GM12801 (cell line): ENCODE results near the gene NOC4L.

ENCODE experiments used
- TF ChIP-seq, protein P1 (sequence below): IDR thresholded peaks from one replicate; pipeline ENCODE4 v1.5.1; 2011; ENCODE audit warnings: control low read depth; ENCODE audit not compliant: insufficient read length; ENCODE audit errors: extremely low read depth

NOC4L gene

DNA sequence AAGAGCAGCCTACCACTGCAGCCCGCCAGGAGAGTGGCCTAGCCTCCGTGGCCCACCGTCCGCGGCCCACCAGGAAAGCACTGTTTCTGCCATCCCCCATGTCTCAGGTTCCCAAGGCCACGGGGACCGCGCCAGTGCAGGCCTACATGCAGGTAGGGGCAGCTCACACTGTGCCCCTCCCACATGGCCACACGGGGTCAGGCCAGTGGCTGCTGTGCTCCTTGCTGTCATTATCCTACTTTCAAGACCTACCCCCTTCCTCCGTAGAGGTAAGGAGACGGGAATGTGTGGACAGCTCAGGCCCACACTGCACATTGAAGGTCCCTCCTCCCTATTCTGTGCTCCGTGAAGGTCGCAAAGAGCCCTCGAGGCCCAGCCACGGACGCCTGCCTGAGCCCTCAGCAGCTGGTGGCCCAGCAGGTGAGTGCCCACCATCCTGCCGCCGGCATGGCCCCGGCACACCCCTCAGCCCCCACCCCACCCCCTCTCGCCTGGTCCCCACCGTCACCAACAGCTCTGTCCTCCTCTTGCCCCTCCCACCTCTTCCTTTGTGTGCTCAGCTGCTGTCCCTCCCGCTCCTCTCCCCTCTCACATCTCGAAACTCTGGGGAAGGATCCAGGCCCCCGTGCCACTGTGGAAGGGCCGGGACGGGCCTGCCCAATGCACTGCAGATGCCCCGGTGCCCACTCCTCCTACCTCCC, 10.2 kb upstream of the NOC4L start:
- TF ChIP-seq, protein P1, sequence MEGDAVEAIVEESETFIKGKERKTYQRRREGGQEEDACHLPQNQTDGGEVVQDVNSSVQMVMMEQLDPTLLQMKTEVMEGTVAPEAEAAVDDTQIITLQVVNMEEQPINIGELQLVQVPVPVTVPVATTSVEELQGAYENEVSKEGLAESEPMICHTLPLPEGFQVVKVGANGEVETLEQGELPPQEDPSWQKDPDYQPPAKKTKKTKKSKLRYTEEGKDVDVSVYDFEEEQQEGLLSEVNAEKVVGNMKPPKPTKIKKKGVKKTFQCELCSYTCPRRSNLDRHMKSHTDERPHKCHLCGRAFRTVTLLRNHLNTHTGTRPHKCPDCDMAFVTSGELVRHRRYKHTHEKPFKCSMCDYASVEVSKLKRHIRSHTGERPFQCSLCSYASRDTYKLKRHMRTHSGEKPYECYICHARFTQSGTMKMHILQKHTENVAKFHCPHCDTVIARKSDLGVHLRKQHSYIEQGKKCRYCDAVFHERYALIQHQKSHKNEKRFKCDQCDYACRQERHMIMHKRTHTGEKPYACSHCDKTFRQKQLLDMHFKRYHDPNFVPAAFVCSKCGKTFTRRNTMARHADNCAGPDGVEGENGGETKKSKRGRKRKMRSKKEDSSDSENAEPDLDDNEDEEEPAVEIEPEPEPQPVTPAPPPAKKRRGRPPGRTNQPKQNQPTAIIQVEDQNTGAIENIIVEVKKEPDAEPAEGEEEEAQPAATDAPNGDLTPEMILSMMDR = no peak

DNA sequence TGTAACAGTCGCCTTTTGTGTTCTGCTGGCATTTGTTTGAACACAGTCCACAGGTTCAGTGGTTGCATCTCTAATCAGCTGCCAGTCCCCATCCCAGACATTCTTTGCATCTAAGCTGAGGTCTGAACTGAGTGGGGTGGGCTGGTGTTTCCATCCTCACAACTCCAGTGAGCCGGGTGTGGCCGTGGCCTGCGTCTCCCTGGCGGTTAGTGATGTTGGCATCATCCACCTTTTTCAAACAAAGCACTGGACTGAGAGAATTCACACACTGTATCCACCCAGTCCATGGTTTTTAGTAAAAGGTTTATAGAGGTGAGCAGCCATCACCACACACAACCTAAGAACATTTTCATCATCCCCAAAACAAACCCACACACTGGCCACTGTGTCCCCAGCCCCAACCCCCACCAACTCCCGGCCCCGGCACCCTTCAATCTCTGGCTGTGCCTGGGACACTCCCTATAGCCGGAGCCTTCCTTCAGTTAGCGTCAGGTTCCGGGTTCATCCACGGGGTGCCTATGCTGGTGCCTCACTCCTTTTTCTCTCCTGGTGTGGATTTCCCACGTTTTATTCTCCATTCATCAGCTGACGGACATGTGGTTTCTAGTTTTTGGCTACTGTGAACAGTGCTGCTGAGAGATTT, 6.7 kb upstream of the NOC4L start:
- TF ChIP-seq, protein P1 = no peak

DNA sequence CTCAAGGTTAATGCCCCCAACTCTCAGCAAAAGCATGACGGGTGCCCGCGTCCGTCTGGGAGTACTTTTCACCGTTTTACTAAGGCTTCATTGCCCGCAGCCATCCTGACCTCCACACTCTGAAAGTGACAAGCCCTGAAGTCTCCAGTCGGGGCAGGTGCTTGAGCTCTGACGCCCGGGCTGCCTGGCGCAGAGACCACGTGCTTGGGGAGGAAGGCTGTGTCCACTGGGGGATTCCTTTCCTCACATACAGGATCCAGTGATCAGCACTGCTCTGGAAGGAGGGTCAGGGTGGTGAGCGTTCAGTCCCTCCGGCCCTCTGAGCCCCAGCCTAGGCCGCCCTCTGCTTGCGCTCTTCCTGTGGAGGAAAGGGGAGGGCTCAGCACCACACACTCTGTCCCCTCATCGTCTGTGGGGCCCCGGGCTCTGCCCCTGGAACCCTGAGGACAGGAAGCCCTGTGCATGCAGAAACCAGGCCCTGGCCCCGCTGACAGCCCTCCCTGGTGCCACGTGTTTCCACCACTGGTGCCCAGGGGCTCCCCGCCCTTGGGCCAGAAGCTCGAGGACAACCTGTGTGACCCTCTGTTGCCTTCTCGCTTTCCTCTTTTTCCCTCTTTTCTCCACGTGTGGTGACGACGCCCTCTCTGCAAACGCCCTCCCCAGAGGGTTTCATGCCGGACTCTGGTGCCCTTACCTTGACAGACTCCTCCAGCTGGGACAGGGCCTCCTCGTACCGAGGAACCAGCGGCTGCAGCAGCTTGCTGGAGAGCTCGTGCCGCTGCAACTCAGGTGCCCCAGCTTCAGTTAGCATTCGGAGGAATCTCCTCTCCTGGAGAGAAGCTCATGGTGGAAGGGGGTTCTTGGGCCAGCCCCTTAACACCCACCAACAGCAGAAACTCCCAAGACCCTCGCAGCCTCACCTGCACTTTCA, 5.1 kb upstream of the NOC4L start:
- TF ChIP-seq, protein P1 = no peak

GRCh38 chr12:132139912-132140311, 4.3 kb upstream of the NOC4L start:
- TF ChIP-seq, protein P1 = no peak

- TF ChIP-seq, protein P1 = no peak
Observed at GRCh38 chr12:132140501-132140900, 3.8 kb upstream of the NOC4L start.

GRCh38 chr12:132140918-132141841, 3.1 kb upstream of the NOC4L start:
- TF ChIP-seq, protein P1 = no peak
